Ramos (cell line): Measurements from ENCODE around the gene SDC1.
"Not testable (repeated sequence)": the region's sequence is repeated elsewhere in the genome, so short reads cannot be mapped to it uniquely, and the experiment has no call there.

Experiments used
- in situ Hi-C: fragments of 300-500 bp; cut with MboI; formaldehyde crosslinking; loops from one replicate; pipeline ENCODE4 v1.14.3; 2022; ENCODE audit warnings: low sequenced_read_pairs; ENCODE audit not compliant: unreplicated experiment

Gene SDC1

GRCh38 chr2:20224716-20225293, at the start of gene SDC1:
TSS of gene SDC1 (minus strand) at chr2:20225130. CDS start at chr2:20224867, 263 bp downstream.
- in situ Hi-C loops: loop anchor here (25.0 kb wide), 1 partner anchor 412 kb away; no protein-coding TSS in a partner anchor

GRCh38 chr2:20273042-20273441, 48.1 kb upstream of the SDC1 start:
- in situ Hi-C loops: no loop called here

- in situ Hi-C loops: not testable (repeated sequence)
Observed at GRCh38 chr2:20268317-20268716, 43.4 kb upstream of the SDC1 start.

- in situ Hi-C loops: no loop called here
Observed at GRCh38 chr2:20267529-20267928, 42.6 kb upstream of the SDC1 start.

- in situ Hi-C loops: no loop called here
Observed at GRCh38 chr2:20264629-20265028, 39.7 kb upstream of the SDC1 start.

GRCh38 chr2:20257411-20257810, 32.5 kb upstream of the SDC1 start:
- in situ Hi-C loops: no loop called here

GRCh38 chr2:20254731-20255130, 29.8 kb upstream of the SDC1 start:
- in situ Hi-C loops: no loop called here

GRCh38 chr2:20250436-20250835, 25.5 kb upstream of the SDC1 start:
- in situ Hi-C loops: no loop called here

- in situ Hi-C loops: loop anchor here (25.0 kb wide), 1 partner anchor 388 kb away; no protein-coding TSS in a partner anchor
Observed at GRCh38 chr2:20249170-20249569, 24.2 kb upstream of the SDC1 start.

GRCh38 chr2:20247084-20247483, 22.2 kb upstream of the SDC1 start:
- in situ Hi-C loops: loop anchor here (25.0 kb wide), 1 partner anchor 390 kb away; no protein-coding TSS in a partner anchor

- in situ Hi-C loops: loop anchor here (25.0 kb wide), 1 partner anchor 394 kb away; no protein-coding TSS in a partner anchor
Observed at GRCh38 chr2:20243637-20244036, 18.7 kb upstream of the SDC1 start.

- in situ Hi-C loops: loop anchor here (25.0 kb wide), 1 partner anchor 394 kb away; no protein-coding TSS in a partner anchor
Observed at GRCh38 chr2:20242727-20243377, 17.9 kb upstream of the SDC1 start.

- in situ Hi-C loops: loop anchor here (25.0 kb wide), 1 partner anchor 395 kb away; no protein-coding TSS in a partner anchor
Observed at GRCh38 chr2:20241973-20242726, 17.2 kb upstream of the SDC1 start.

- in situ Hi-C loops: loop anchor here (25.0 kb wide), 1 partner anchor 397 kb away; no protein-coding TSS in a partner anchor
Observed at GRCh38 chr2:20240291-20240690, 15.4 kb upstream of the SDC1 start.

GRCh38 chr2:20236496-20236895, 11.6 kb upstream of the SDC1 start:
- in situ Hi-C loops: loop anchor here (25.0 kb wide), 1 partner anchor 401 kb away; no protein-coding TSS in a partner anchor

- in situ Hi-C loops: loop anchor here (25.0 kb wide), 1 partner anchor 402 kb away; no protein-coding TSS in a partner anchor
Observed at GRCh38 chr2:20235655-20236305, 10.8 kb upstream of the SDC1 start.

- in situ Hi-C loops: loop anchor here (25.0 kb wide), 1 partner anchor 403 kb away; no protein-coding TSS in a partner anchor
Observed at GRCh38 chr2:20234597-20234996, 9.7 kb upstream of the SDC1 start.

- in situ Hi-C loops: loop anchor here (25.0 kb wide), 1 partner anchor 404 kb away; no protein-coding TSS in a partner anchor
Observed at GRCh38 chr2:20232837-20233207, 7.9 kb upstream of the SDC1 start.

- in situ Hi-C loops: loop anchor here (25.0 kb wide), 1 partner anchor 406 kb away; no protein-coding TSS in a partner anchor
Observed at GRCh38 chr2:20231598-20232026, 6.7 kb upstream of the SDC1 start.

GRCh38 chr2:20231159-20231558, 6.2 kb upstream of the SDC1 start:
- in situ Hi-C loops: loop anchor here (25.0 kb wide), 1 partner anchor 406 kb away; no protein-coding TSS in a partner anchor
